Measurements from ENCODE around the gene DERA.
A peak's percentile ranks its signal among the peaks of the same experiment; 100 is the strongest.
"Not testable (repeated sequence)": the region's sequence is repeated elsewhere in the genome, so short reads cannot be mapped to it uniquely, and the experiment has no call there.

Gene DERA

DNA sequence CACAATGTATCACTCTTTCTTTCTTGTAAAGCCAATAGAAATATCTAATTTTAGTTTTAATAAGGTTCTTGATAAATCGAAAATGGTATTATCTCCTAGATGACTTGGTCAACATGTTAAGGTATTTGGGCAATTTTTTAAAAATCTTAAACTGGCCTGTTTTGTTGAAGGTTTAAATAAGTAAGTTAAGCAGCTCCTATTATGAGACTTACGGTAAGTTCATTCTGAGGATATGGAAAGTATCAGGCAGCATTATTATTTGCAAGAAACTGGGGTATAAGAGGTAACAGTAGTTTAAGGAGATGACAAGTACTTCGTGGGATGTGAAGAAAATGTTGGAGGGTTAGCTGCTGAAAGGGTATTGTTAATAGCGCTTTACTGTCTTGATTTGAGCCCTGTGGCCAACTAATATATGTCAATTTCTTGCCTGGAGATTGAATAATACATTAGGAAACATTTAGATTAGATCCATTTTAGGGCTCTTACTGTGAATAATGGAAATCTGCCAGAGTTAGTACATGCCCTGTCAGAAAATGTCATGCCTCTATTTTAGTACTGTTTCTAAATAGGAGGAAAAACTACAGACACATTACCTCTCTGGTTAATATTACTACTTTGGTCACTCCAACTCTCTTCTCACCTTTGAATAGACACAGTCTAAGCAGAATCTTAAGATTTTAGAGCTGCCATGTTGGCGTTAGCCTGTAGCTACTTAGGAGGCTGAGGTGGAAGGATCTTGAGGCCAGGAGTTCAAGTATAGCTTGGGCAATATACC lies 23.9 kb upstream of the DERA start:
- peak overlapping the region; percentile 13 for H3K27ac Mint-ChIP-seq
- peaks cover 23% of the 10 kb centered on the region for H3K36me3 Mint-ChIP-seq
- H3K4me1 Mint-ChIP-seq (ENCODE audit: low read depth): peaks cover 65% of the 10 kb centered on the region
- peak overlapping the region; percentile 27 for H3K4me3 Mint-ChIP-seq
- no peaks in the 10 kb centered on the region for H3K9me3 Mint-ChIP-seq (ENCODE audit: low read depth)
- no peaks in the 10 kb centered on the region for H3K27me3 Mint-ChIP-seq

DNA sequence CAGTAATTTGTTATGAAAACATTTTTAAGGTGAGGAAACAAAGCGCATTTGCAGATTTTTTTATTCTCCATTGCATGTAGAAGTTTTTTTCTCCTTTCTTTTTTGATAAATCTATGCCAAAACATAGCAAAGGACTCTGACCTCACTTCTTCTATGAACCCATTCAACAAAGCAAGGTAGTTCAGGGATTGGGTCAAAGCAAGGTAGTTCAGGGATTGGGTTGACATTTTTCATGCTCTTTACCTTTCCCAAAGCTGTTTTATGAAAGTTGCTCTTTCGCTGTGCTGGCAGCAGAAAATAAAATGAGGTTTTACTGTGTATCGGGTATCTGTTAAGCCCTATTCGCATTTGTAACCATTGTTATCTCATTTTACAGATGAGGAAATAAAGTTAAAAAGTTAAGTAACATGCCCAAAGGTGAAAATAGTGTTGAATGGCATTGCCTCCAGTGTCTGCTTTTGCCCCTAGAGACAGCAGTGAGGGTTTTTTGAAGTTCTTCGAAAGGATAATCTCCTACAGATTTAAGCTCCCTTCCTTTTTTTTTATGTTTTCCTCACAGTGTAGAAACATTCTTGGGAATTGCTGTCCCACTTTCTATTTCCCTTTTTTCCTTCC lies 18.4 kb upstream of the DERA start:
- Mint-ChIP-seq H3K9me3 (ENCODE audit: low read depth) (no peaks in the 10 kb centered on the region), H3K27ac (no peak overlapping the region), H3K36me3 (peaks cover 2% of the 10 kb centered on the region), H3K4me1 (ENCODE audit: low read depth) (peaks cover 19% of the 10 kb centered on the region), H3K27me3 (no peaks in the 10 kb centered on the region), H3K4me3 (no peak overlapping the region)

DNA sequence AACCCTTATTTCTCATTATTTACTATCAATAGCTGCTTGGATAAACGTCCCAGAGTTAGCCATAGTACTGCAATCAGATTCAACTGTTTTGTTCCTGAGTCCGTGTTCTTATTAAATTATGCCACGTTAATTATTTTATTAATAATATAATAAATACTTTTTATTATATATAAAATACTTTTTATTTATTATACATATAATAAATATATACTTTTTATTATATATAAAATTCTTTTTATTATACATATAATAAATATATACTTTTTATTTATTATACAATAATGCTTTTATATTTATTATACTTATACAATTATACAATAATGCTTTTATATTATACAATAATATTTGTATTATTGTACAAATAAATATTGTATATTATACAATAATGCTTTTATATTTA lies 17.9 kb upstream of the DERA start:
- H3K4me1 Mint-ChIP-seq (ENCODE audit: low read depth): peaks cover 16% of the 10 kb centered on the region
- H3K9me3 Mint-ChIP-seq (ENCODE audit: low read depth): no peaks in the 10 kb centered on the region
- H3K27ac Mint-ChIP-seq: no peak overlapping the region
- H3K36me3 Mint-ChIP-seq: peaks cover 2% of the 10 kb centered on the region
- H3K27me3 Mint-ChIP-seq: no peaks in the 10 kb centered on the region
- no peak overlapping the region for H3K4me3 Mint-ChIP-seq

DNA sequence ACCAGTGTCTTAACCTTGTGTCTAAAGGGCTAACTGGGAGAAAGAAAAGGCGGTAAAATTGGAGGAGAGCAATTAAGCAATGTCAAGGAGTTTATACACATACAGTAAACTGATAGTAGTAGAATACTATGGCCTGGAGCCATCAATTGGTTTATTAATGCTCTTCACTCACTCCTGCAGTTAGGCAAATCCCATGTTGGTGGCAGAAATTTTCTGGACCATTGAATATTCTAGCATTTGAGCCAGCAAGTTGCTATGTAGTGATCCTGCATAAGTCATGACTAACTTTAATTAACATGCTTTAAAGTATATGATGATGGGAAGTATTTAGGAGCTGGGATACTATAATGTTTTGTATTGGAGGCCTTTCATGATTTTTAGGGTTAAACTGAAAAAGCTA lies 14.3 kb upstream of the DERA start:
- Mint-ChIP-seq H3K36me3 (peaks cover 8% of the 10 kb centered on the region), H3K27ac (no peak overlapping the region), H3K9me3 (ENCODE audit: low read depth) (no peaks in the 10 kb centered on the region), H3K4me3 (no peak overlapping the region), H3K27me3 (no peaks in the 10 kb centered on the region), H3K4me1 (ENCODE audit: low read depth) (peaks cover 12% of the 10 kb centered on the region)

DNA sequence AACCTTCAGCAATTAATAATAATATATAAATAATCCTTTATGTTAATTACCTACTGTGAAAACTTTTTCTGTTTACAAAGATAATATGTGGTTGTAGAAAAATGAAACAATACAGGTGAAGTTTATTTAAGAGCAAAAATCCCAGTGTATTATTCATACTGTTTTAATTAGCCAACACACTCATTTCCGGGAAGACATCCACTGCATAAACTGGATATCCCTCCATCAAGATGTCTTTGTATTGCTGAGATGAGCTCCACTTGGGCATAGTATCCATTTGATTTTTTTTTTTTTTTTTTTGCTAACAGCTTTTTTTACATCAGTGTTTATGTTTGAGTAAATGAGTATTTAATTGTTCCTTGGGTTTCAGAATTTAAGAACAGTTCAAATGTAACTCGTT lies 13.7 kb upstream of the DERA start:
- H3K27me3 Mint-ChIP-seq: no peaks in the 10 kb centered on the region
- H3K36me3 Mint-ChIP-seq: peaks cover 8% of the 10 kb centered on the region
- H3K27ac Mint-ChIP-seq: peak overlapping the region; percentile 16
- H3K4me3 Mint-ChIP-seq: no peak overlapping the region
- H3K4me1 Mint-ChIP-seq (ENCODE audit: low read depth): peaks cover 10% of the 10 kb centered on the region
- no peaks in the 10 kb centered on the region for H3K9me3 Mint-ChIP-seq (ENCODE audit: low read depth)

DNA sequence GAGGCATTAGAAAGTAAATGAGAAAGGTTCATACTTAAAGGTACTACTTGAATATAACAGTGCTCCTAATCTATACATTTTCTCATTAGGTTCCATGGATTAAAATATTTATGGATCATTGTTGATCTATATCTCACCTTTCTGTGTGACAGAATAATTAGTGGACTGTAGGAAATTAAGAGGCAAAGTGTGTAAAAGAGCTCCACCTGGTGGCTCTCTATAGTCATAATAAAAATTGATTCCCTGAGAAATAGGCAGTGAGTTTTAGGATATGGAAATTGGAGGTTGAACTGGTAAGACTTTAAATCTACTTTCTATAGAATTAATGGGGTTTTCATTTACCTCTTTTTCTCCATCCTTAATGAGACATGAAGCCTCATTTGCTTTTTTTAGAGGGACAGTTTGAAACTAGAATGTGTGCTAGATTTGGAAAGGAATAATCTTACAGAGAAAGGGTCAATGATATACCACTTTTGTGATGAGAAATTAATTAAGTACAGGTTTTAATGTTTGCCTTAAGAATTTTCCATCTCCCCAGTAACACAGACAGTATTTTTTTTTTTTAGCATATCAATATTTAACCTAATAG lies 11.8 kb upstream of the DERA start:
- no peaks in the 10 kb centered on the region for H3K9me3 Mint-ChIP-seq (ENCODE audit: low read depth)
- H3K4me3 Mint-ChIP-seq: no peak overlapping the region
- no peaks in the 10 kb centered on the region for H3K27me3 Mint-ChIP-seq
- peak overlapping the region; percentile 12 for H3K27ac Mint-ChIP-seq
- H3K4me1 Mint-ChIP-seq (ENCODE audit: low read depth): peaks cover 10% of the 10 kb centered on the region
- H3K36me3 Mint-ChIP-seq: peaks cover 8% of the 10 kb centered on the region

DNA sequence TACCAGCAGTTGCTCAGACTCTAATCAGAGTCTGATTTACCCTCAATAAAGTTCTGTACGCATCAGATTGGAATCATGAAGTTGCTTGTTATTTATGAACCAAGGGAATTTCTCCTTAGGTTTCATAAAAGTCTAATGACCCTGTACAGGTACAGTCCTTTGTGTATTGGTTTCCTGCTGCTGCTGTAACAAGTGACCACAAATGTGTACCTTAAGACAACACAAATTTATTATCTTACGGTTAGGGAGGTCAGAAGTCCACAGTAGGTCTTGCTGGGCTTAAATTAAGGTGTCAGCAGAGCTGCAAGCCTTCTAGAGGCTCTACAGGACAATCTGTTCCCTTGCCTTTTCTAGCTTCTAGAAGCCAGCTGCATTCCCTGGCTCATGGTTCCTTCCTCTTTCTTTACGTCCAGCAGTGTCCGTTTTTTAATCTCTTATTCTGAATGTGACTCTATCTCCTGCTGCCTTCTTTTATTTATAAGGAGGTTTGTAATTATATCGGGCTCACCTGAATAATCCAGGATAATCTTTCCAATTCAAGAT lies 6.7 kb upstream of the DERA start:
- H3K36me3 Mint-ChIP-seq: peaks cover 4% of the 10 kb centered on the region
- H3K4me1 Mint-ChIP-seq (ENCODE audit: low read depth): peaks cover under 1% of the 10 kb centered on the region
- no peaks in the 10 kb centered on the region for H3K9me3 Mint-ChIP-seq (ENCODE audit: low read depth)
- H3K27me3 Mint-ChIP-seq: no peaks in the 10 kb centered on the region
- H3K27ac Mint-ChIP-seq: no peak overlapping the region
- H3K4me3 Mint-ChIP-seq: no peak overlapping the region

DNA sequence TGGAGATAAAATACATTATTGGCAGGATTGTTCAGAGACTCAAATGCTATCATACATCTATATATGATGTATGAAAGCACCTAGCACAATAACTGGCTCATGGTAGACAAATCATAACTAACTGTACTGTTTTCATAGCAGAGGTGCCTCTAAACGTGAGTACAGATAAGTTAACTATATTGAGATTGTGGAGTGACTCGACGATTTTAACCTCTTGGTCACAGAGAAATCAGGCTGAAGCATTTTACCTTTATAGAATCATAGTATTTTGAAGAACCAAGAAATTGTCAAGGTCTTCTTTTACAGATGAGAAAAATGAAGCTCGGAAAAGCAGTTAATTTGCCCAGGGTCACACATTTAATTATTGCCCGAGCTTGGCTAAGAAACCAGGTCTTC lies 666 bp upstream of the DERA start:
- Mint-ChIP-seq H3K9me3 (ENCODE audit: low read depth) (no peaks in the 10 kb centered on the region), H3K4me1 (ENCODE audit: low read depth) (peaks cover 20% of the 10 kb centered on the region), H3K27me3 (no peaks in the 10 kb centered on the region), H3K36me3 (peaks cover 2% of the 10 kb centered on the region), H3K27ac (peak overlapping the region; percentile 66), H3K4me3 (peak overlapping the region; percentile 85)

DNA sequence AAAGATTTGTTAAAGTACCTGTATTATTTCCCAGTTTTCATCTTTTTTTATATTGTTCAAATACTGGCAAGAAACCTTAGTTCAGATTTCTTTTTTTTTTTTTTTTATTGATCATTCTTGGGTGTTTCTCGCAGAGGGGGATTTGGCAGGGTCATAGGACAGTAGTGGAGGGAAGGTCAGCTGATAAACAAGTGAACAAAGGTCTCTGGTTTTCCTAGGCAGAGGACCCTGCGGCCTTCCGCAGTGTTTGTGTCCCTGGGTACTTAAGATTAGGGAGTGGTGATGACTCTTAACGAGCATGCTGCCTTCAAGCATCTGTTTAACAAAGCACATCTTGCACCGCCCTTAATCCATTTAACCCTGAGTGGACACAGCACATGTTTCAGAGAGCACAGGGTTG lies 799 bp downstream of the DERA start:
- H3K9me3 Mint-ChIP-seq (ENCODE audit: low read depth); H3K36me3 Mint-ChIP-seq: not testable (repeated sequence)

DNA sequence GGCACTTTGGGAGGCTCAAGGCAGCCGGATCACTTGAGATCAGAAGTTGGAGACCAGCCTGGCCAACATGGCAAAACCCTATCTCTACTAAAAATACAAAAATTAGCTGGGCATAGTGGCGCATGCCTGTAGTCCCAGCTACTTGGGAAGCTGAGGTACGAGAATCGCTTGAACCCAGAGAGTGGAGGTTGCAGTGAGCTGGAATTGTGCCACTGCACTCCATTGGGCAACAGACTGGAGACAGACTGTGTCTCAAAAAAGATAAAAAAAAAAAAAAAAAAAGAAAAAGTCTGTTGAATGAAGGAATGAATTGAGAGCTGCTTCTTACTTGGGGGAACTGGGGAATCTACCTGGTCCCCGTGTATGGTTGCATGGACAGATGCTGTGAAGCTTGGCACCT lies 3.0 kb downstream of the DERA start:
- not testable (repeated sequence) for H3K27me3 Mint-ChIP-seq; H3K4me3 Mint-ChIP-seq; H3K9me3 Mint-ChIP-seq (ENCODE audit: low read depth); H3K36me3 Mint-ChIP-seq; H3K27ac Mint-ChIP-seq
- H3K4me1 Mint-ChIP-seq (ENCODE audit: low read depth): peaks cover 32% of the 10 kb centered on the region

More for the DNA sequence above, 799 bp downstream of the DERA start:
- H3K27me3 Mint-ChIP-seq: not testable (repeated sequence)
- Mint-ChIP-seq H3K4me1 (ENCODE audit: low read depth) (peaks cover 22% of the 10 kb centered on the region), H3K4me3 (peak overlapping the region; percentile 96), H3K27ac (peak overlapping the region; percentile 83)

DNA sequence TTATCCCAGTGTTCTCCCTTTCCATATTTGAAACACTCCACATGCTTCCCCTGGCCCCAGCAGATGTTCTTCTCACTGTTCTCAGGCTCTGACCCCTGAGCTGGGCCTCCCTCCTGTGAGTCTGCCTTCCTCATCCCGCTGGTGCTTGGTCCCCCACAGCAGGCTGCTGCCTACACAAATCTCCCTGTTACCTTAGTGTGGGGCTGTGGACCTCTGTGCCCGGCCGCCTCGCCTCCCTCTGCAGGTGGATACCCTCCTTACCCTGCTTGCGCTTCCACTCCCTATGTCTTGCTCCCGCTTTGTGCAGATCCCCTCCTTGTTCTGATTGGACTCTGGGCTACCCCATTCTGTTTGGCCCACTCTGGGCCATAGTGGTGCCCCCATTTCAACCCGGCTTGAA lies 6.9 kb downstream of the DERA start:
- Mint-ChIP-seq H3K27ac (no peak overlapping the region), H3K36me3 (peaks cover 11% of the 10 kb centered on the region), H3K9me3 (ENCODE audit: low read depth) (no peaks in the 10 kb centered on the region), H3K27me3 (no peaks in the 10 kb centered on the region), H3K4me3 (no peak overlapping the region), H3K4me1 (ENCODE audit: low read depth) (peaks cover 17% of the 10 kb centered on the region)

DNA sequence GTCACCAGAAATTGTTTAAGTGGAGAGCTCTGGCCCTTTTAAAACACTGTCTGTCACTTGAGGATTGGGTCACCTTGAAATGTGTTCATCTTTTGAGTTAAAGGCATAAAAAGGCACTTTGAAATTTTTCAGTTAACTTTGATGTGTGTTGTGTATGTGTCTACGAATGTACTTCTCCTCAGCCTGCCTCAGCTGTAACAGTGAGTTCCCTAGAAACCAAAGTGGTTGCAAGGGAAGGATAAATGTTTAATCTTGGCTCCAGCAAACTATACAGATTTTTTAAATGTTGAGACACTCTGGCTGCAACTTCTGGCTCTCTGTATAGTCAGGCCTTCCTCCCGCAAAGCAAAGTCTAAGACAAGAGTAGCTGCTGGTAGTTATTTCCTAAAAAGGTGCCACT lies 8.3 kb downstream of the DERA start:
- Mint-ChIP-seq H3K4me3 (no peak overlapping the region), H3K27ac (no peak overlapping the region), H3K27me3 (no peaks in the 10 kb centered on the region)

DNA sequence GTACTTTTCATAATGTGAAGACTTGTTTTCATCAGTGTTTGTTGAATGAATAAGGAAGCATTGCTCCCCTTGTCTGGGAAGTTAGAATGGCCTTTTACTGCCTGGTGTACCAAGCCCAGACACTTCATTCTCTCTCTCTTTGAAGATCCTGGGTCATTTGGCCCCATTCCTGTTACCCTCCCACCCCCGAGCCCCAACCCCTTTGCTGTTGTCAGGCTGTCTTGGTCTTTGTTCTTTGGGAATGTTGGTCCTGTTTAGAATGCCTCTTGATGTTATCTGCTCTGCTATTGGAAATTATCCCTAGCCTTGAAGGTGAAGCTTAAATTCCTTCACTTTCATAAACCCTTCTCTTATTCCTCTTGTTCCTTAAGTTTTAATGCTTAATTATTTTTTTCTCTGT lies 13.8 kb downstream of the DERA start:
- H3K27ac Mint-ChIP-seq: no peak overlapping the region
- no peaks in the 10 kb centered on the region for H3K9me3 Mint-ChIP-seq (ENCODE audit: low read depth)
- no peaks in the 10 kb centered on the region for H3K27me3 Mint-ChIP-seq
- no peak overlapping the region for H3K4me3 Mint-ChIP-seq
- H3K36me3 Mint-ChIP-seq: peaks cover 6% of the 10 kb centered on the region
- peaks cover 5% of the 10 kb centered on the region for H3K4me1 Mint-ChIP-seq (ENCODE audit: low read depth)

More for the DNA sequence above, 8.3 kb downstream of the DERA start:
- Mint-ChIP-seq H3K4me1 (ENCODE audit: low read depth) (peaks cover 15% of the 10 kb centered on the region), H3K9me3 (ENCODE audit: low read depth) (no peaks in the 10 kb centered on the region), H3K36me3 (peaks cover 11% of the 10 kb centered on the region)

DNA sequence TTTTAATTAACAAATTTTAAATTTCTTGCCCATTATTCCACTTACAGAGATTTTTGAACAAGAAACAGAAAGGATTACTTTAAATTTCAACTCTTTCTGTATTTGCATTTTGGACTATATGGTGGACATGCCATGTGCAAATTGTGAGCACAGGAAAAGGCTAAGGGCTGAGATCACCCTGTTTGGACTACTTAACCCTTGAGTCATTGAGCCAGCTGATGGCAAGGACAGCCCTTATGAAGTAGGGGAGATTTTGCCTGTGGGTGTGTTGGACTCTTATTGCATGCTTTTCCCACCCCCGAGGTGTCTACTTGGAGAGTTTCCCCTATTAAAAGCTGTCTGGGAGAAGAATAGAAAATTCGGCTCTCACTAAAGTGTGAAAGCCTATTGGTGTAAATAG lies 17.2 kb downstream of the DERA start:
- Mint-ChIP-seq H3K4me1 (ENCODE audit: low read depth) (peaks cover 2% of the 10 kb centered on the region), H3K27ac (no peak overlapping the region), H3K27me3 (no peaks in the 10 kb centered on the region), H3K4me3 (no peak overlapping the region), H3K36me3 (peaks cover 10% of the 10 kb centered on the region), H3K9me3 (ENCODE audit: low read depth) (no peaks in the 10 kb centered on the region)

DNA sequence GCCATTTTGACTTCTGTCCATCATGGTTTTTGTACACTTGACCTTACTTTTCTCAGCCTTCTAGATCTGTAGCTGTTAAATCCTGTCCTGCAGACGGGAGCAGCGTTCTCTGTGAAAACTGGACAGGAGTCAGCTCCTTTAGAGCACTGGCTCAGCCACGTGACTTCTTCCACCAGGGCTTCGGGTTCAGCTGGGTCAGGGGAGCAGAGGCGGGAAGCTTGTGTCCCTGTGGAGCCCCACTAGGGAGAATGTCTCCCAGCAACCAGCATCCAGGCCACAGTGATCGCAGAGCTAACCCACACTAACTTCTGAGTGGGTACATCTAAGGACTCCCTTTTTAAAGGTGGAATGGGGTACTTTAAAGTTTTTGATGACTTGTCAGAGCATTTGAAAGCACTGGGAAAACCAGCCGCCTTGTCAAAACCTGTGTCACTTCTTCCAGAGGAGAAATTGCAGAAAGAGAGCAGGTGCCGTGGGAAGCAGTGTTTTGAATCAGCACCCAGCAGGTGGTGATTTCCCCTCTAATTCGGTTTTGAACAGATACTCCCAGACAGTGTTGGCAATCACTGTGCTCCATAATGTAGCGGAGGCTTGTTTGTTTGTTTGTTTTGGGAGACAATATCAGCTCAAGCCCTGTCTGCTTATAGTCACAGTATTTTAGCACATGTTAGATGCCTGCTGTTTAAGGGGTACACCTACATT lies 17.9 kb downstream of the DERA start:
- peaks cover 2% of the 10 kb centered on the region for H3K4me1 Mint-ChIP-seq (ENCODE audit: low read depth)
- H3K36me3 Mint-ChIP-seq: peaks cover 10% of the 10 kb centered on the region
- no peak overlapping the region for H3K27ac Mint-ChIP-seq
- no peaks in the 10 kb centered on the region for H3K9me3 Mint-ChIP-seq (ENCODE audit: low read depth)
- H3K4me3 Mint-ChIP-seq: no peak overlapping the region
- H3K27me3 Mint-ChIP-seq: no peaks in the 10 kb centered on the region
